NCI-H146 treated with DMSO at 0.1 percent for 48 hours (cell line): ENCODE results near the gene C19orf85.

ENCODE experiments used
- DNase-seq: peaks from one replicate; lab custom pipeline; 2025; ENCODE audit not compliant: unreplicated experiment; lab: John Stamatoyannopoulos, UW

Gene C19orf85

GRCh38 chr19:55489711-55490477, 25.3 kb upstream of the C19orf85 start:
- DNase-seq, result no peak

GRCh38 chr19:55488986-55489710, 24.6 kb upstream of the C19orf85 start:
- DNase-seq, result no peak

- DNase-seq, result no peak
Observed at GRCh38 chr19:55487924-55488687, 23.6 kb upstream of the C19orf85 start, which contains the start of gene SSC5D. TSS of gene SSC5D (plus strand) at chr19:55488436. CDS start at chr19:55488590, 154 bp downstream.

- DNase-seq, result no peak
Observed at GRCh38 chr19:55486971-55487923, 22.7 kb upstream of the C19orf85 start.

GRCh38 chr19:55486043-55486970, 21.8 kb upstream of the C19orf85 start:
- no peak for DNase-seq

- no peak for DNase-seq
Observed at GRCh38 chr19:55485439-55486011, 21.0 kb upstream of the C19orf85 start.

GRCh38 chr19:55484593-55485438, 20.3 kb upstream of the C19orf85 start, which contains the start of gene NAT14:
TSS of gene NAT14 (plus strand) at chr19:55485188. CDS start at chr19:55485709, 521 bp downstream.
- DNase-seq, result peak; percentile 53

GRCh38 chr19:55483706-55484592, 19.4 kb upstream of the C19orf85 start:
- no peak for DNase-seq

GRCh38 chr19:55482967-55483705, 18.6 kb upstream of the C19orf85 start:
- DNase-seq, result no peak

- no peak for DNase-seq
Observed at GRCh38 chr19:55482156-55482961, 17.8 kb upstream of the C19orf85 start.

- DNase-seq, result no peak
Observed at GRCh38 chr19:55481794-55482155, 17.2 kb upstream of the C19orf85 start.

- DNase-seq, result no peak
Observed at GRCh38 chr19:55481148-55481793, 16.7 kb upstream of the C19orf85 start.

- no peak for DNase-seq
Observed at GRCh38 chr19:55479451-55480230, 15.1 kb upstream of the C19orf85 start.

GRCh38 chr19:55479045-55479444, 14.5 kb upstream of the C19orf85 start:
- DNase-seq, result no peak
